KG1 (cell line): Measurements from ENCODE around the gene PDE4D.
"Not testable (repeated sequence)": the region's sequence is repeated elsewhere in the genome, so short reads cannot be mapped to it uniquely, and the experiment has no call there.

ENCODE experiments used
- DNase-seq: peaks from one replicate; lab custom pipeline; 2025; lab: John Stamatoyannopoulos, UW

Gene PDE4D

GRCh38 chr5:59768152-59769040, 125.1 kb downstream of the PDE4D start:
- no peak for DNase-seq

DNA sequence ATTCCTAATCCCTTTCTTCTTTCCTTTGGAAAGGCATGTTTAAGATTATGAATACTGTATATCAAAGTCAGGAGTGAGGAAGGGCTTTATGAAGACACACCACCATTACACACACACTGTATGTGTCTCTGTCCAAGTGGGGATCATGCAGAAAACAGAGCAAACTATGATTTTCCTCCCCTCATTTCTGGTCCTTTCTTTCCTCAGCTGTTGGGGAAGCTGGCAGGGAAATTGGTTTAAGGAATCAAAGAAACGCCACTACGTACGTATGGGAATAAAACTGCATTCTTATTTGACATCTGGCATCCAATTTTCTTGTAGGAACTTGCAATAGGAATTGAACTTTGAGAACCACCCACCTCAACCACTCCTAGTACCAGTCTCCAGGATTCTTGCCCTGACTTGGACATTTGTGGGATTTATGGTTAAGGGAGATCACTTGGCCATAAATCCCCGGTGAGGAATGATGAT, 125.8 kb downstream of the PDE4D start:
- DNase-seq = no peak

DNA sequence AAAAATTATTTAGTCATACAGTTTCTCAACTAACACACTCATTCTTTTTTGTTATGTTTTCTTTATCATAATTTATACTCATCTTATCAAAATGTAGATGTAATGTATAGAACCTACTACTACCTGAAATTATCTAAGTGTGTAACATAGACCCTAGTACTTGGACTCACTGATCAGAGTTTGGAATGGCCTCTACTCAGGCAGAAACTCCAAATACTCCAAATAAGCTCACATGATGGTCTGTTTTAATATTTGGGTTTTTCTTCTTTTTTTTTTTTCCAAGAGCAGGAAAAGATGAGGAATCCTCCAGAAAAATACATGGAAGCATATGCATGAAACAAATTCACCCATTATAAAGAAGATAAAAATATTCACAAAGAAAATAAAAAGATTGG, 126.3 kb downstream of the PDE4D start:
- DNase-seq = no peak

- no peak for DNase-seq
These were observed 126.9 kb downstream of the PDE4D start for GRCh38 chr5:59766427-59767210.

DNA sequence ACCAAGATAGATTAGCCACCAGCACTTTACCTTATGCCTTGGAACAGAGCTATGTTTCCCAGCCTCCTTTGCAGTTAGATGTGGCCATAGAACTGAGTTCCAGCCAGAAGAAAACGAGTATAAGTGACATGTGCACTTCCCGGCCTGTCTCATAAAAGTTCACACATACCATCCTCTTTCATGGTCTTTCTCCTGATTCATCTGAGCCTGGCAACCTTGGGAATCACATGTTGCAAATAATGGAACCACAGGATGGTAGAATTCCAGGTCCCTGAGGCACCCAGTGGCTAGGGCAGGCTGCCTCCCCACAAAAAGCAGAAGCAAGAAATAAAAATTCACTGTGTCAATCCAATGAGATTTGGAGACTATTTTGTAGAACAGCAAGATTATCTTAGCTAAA, 128.1 kb downstream of the PDE4D start:
- no peak for DNase-seq

- DNase-seq = no peak
These were observed 129.2 kb downstream of the PDE4D start for GRCh38 chr5:59764361-59764760.

DNA sequence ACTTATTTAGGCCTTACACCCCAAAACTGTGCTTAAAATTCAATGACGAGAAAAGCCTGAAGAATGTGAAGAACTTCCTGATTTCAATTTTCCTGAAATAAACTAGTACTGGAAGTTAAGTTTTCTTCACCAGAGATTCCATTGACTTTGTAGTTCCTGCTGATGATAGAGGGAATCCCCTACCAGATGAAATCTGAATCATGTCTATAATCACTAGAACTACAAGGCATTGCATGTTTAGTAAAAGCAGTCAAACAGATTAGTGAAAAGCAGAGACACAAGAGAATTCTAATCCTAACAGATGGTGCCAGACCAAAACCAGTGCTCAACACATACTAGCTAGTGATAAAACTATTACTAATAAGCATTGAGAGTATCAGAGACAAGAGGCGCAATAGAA, 130.0 kb downstream of the PDE4D start:
- no peak for DNase-seq

GRCh38 chr5:59762232-59762631, 131.3 kb downstream of the PDE4D start:
- not testable (repeated sequence) for DNase-seq

DNA sequence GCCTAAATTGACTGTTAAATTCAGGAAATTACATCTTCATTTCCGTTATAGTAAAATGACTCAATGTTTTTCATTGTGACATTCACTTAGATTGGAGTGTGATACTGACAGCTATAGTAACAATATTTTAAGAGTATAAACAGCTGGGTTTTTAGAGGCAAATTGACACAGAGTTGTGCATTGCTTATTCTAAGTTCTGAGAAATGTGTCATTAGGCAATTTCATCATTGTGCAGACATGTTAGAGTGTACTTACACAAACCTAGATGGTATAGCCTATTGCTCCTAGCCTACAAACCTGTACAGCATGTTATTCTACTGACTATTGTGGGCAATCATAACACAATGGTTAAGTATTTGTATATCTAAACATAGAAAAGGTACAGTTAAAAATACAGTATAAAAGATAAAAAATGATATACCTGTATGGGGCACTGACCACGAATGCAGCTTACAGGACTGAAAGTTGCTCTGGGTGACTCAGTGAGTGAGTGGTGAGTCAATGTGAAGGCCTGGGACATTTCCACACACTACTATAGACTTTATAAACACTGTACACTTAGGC, 132.7 kb downstream of the PDE4D start:
- no peak for DNase-seq

DNA sequence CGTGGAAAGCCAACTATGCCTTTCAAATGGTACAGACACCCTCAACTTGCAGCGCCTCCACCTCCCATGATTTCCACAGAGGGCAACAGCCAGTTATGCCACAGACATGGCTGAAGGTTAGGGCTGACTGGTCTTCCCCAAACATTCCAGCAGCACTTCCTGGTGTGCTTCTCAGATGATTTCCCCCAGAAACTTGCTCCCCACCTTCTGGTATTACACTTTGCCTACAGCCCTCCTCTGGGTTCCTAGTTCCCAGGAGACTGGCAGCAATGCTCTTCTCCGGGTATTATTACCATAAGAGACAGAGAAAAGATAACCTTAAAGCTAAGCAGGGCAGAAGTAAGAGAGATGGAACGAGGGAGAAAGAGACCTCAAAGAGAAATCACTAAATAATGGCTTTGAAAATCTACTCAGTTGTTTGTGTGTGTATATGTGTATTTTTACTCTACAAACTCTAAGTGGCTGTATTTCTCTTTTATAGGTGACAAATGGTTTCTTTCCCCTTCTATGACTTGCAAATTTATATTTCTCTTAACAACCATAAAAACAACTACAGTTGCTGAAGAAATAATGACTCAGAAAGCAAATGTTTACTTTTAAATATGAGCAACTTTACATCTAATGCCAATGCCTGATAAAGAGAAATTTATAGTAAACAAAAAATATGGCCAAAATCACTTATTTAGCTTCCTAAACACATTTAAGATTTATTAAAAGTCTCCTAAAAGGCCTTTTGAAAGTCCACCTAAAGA, 133.8 kb downstream of the PDE4D start:
- no peak for DNase-seq

DNA sequence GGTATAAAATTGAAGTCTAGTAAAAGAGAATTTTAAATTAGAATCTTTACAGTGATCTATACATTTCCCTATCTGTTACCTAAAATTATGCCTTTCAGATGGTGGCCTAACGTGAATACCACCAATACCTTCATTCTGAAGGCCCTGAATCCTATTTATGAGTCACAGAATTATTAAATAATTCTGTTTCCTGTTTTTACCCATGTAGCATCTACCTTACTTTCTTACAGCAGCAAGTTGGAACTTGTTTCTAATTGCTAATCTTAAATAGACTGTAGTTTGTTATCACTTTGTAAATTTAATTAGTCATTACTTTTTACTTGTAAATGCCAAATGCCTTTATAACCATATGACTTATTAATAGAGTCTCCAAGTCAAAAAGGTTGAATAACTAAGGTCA, 135.0 kb downstream of the PDE4D start:
- DNase-seq = no peak

- DNase-seq = no peak
These were observed 136.1 kb downstream of the PDE4D start for GRCh38 chr5:59757442-59757841.

- no peak for DNase-seq
These were observed 137.0 kb downstream of the PDE4D start for GRCh38 chr5:59756373-59757035.

DNA sequence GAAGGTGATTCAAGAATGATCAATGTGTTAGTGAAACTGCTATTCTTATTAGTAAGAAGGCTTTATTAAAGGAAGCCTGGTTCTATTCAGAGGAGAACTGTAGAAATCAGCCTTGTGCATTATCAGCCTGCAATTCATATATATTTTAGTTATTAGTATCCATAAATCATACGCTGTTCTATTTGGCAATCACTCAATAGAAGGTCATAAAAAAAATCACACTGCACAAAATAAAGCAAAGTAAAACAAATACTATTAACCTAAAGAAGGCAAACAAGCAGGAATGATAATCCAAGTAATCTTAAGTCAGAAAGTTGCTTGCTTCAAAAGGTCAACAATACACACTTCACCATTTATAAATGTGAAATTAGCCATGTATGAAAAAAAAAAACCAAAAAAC, 138.1 kb downstream of the PDE4D start:
- no peak for DNase-seq

DNA sequence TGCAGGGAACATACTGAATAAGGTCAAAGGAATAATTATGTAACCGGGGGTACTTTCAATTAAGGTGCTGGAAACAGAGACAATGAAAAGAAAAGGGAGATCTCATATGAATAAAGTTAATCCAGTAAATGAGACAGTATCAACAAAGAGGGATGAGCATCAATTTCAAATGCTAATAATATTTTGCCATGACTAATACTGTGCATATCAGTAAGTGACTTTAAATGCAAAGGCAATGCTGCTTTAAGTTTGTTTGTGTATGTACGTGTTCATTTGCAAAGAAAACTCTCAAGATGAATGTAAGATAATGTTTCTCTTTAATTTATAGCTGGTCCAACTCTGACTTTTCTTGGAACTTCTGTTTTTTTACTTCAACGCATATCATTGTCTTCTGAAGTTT, 139.9 kb downstream of the PDE4D start:
- no peak for DNase-seq

DNA sequence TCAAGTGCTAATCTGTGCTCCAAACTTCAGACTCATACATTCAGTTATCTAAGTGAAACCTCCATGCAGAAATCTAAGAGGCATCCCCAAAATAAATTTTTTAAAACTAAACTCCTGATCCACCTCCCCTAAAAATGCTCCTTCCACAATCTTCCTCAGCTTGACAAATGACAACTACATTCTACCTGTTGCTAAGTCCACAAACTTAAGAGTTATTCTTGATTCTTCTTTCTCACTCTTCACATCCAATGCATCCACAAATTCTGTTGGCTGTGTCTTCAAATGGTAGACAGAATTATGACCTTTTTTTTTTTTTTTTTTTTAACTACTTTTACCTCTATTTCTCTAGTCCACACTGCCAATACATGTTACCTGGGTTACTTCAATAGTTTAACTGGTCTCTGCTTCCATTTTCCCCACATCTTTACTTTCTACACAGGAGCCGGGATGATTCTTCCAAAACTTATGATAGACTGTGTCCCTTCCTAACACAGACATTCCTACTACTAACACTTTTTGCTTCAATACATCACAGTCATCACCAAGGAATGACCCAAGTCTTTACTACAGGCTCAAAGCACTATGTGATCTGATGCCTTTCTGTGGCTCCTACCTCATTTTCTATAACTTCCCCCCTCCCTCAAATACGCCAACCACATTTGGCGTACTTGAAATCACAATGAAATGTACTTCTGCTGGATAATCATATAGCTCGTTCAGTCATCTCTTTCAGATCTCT, 143.6 kb downstream of the PDE4D start:
- no peak for DNase-seq

DNA sequence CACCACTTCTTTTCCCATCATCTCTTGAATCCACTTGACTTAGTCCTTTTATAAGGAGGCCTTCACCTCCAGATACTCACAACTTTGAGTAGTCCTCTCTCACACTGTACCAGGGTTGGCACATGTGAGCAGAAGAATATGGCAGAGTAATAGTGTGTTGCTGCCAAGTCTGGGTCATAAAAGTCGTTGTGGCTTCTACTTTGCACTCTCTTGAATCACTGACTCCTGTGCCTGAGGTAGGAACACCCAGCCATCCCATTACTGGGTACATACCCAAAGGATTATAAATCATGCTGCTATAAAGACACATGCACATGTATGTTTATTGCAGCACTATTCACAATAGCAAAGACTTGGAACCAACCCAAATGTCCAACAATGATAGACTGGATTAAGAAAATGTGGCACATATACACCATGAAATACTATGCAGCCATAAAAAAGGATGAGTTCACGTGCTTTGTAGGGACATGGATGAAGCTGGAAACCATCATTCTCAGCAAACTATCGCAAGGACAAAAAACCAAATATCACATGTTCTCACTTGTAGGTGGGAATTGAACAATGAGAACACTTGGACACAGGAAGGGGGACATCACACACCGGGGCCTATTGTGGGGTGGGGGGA, 145.4 kb downstream of the PDE4D start:
- DNase-seq = not testable (repeated sequence)

DNA sequence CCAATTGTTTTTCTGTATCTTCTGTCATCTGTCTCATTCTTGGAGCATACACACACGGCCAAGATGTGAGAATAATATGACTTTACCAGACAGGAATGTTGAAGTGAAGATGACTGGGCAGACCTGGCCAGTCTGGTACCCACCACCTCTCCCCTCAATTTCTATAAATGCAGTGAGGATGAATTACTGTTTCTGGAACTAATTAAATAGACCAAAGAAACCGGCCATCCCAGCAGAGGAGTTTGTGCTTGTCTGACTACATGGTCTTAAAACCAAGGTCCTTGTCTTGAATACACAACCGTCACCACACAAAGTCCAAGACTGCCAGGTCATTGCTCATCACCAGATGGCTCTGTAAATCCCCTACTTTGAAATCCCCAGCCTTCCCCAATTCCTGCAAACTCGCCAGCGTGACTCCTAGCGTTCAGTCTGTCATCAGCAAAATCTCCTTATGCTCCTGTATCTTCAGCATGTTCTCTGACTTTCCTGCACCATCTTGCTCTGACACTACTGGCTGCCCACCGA, 147.2 kb downstream of the PDE4D start:
- no peak for DNase-seq

DNA sequence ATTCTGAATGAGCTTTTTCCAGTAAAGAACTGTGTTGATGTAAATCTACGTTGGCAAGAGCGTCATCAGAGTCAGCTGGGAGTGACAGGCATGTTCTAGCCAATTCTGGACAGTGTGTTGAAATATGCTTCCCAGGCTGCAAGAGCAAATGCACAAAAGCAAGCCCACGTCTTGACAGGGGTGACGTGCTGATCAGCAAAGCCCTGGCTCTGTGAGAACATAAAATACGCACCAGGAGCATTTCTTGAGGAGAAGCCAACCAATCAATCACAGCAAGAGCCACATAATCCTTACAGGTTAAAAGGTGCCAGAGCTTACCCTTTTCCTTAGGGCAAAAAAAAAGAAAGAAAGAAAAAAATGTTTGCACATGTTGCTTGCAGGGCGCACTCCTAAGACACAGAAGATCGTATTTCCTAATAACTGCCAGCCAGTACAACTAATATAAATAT, 148.1 kb downstream of the PDE4D start:
- no peak for DNase-seq

GRCh38 chr5:59744531-59744992, 149.0 kb downstream of the PDE4D start:
- no peak for DNase-seq
